Measurements from ENCODE around the gene RGS17. TPM values are rescaled to one million over a fixed set of nuclear protein-coding genes. Genes with fewer than 3 reads are reported as not detected.

Gene RGS17
- total and polyA plus RNA-seq, 4 donors, result 8.9 to 40.8 (median 24.1) TPM

- Histone ChIP-seq H3K9me3 (ENCODE audit: control insufficient read depth, insufficient read depth, low read length) (no peaks in the 10 kb centered on the region), H3K36me3 (ENCODE audit: control insufficient read depth, insufficient read depth, low read length) (no peaks in the 10 kb centered on the region), H3K4me3 (ENCODE audit: low read depth, low read length) (no peak overlapping the region), H3K4me1 (ENCODE audit: control insufficient read depth, insufficient read depth, low read length) (no peaks in the 10 kb centered on the region), H3K27me3 (ENCODE audit: control insufficient read depth, insufficient read depth, low read length) (no peaks in the 10 kb centered on the region), H3K27ac (ENCODE audit: low read depth, low read length) (no peak overlapping the region)
- peak in 5 of 6 donors; percentile 15 to 86 (median 28) for DNase-seq (ENCODE audit: low read depth in 4 of 6, low spot score in 6 of 6)
- WGBS (ENCODE audit: insufficient coverage), result no CpG with 5 or more reads among the region's 9 CpGs
These were observed 98.7 kb downstream of the RGS17 start for GRCh38 chr6:153032255-153032882.

GRCh38 chr6:153031335-153031955 lies 99.6 kb downstream of the RGS17 start:
- no peak overlapping the region for H3K27ac ChIP-seq (ENCODE audit: low read depth, low read length)
- H3K4me1 ChIP-seq (ENCODE audit: control insufficient read depth, insufficient read depth, low read length), result no peaks in the 10 kb centered on the region
- no CpG with 5 or more reads among the region's 1 CpG for WGBS (ENCODE audit: insufficient coverage)
- H3K27me3 ChIP-seq (ENCODE audit: control insufficient read depth, insufficient read depth, low read length), result no peaks in the 10 kb centered on the region
- no peak for DNase-seq (ENCODE audit: low read depth in 4 of 6, low spot score in 6 of 6)
- H3K9me3 ChIP-seq (ENCODE audit: control insufficient read depth, insufficient read depth, low read length), result no peaks in the 10 kb centered on the region
- H3K4me3 ChIP-seq (ENCODE audit: low read depth, low read length), result no peak overlapping the region
- H3K36me3 ChIP-seq (ENCODE audit: control insufficient read depth, insufficient read depth, low read length), result no peaks in the 10 kb centered on the region

- Histone ChIP-seq H3K36me3 (ENCODE audit: control insufficient read depth, insufficient read depth, low read length) (no peaks in the 10 kb centered on the region), H3K9me3 (ENCODE audit: control insufficient read depth, insufficient read depth, low read length) (no peaks in the 10 kb centered on the region), H3K27me3 (ENCODE audit: control insufficient read depth, insufficient read depth, low read length) (no peaks in the 10 kb centered on the region), H3K27ac (ENCODE audit: low read depth, low read length) (no peak overlapping the region), H3K4me3 (ENCODE audit: low read depth, low read length) (no peak overlapping the region), H3K4me1 (ENCODE audit: control insufficient read depth, insufficient read depth, low read length) (no peaks in the 10 kb centered on the region)
- no CpG with 5 or more reads among the region's 4 CpGs for WGBS (ENCODE audit: insufficient coverage)
- no peak for DNase-seq (ENCODE audit: low read depth in 4 of 6, low spot score in 6 of 6)
These were observed 102.1 kb downstream of the RGS17 start for GRCh38 chr6:153028963-153029362.

GRCh38 chr6:153028286-153028685 lies 102.8 kb downstream of the RGS17 start:
- H3K27ac ChIP-seq (ENCODE audit: low read depth, low read length), result no peak overlapping the region
- no peak for DNase-seq (ENCODE audit: low read depth in 4 of 6, low spot score in 6 of 6)
- H3K27me3 ChIP-seq (ENCODE audit: control insufficient read depth, insufficient read depth, low read length), result no peaks in the 10 kb centered on the region
- H3K36me3 ChIP-seq (ENCODE audit: control insufficient read depth, insufficient read depth, low read length), result no peaks in the 10 kb centered on the region
- no peak overlapping the region for H3K4me3 ChIP-seq (ENCODE audit: low read depth, low read length)
- no peaks in the 10 kb centered on the region for H3K9me3 ChIP-seq (ENCODE audit: control insufficient read depth, insufficient read depth, low read length)
- no peaks in the 10 kb centered on the region for H3K4me1 ChIP-seq (ENCODE audit: control insufficient read depth, insufficient read depth, low read length)
- no CpG with 5 or more reads among the region's 2 CpGs for WGBS (ENCODE audit: insufficient coverage)

- Histone ChIP-seq H3K9me3 (ENCODE audit: control insufficient read depth, insufficient read depth, low read length) (no peaks in the 10 kb centered on the region), H3K27me3 (ENCODE audit: control insufficient read depth, insufficient read depth, low read length) (no peaks in the 10 kb centered on the region), H3K4me1 (ENCODE audit: control insufficient read depth, insufficient read depth, low read length) (no peaks in the 10 kb centered on the region), H3K36me3 (ENCODE audit: control insufficient read depth, insufficient read depth, low read length) (no peaks in the 10 kb centered on the region), H3K4me3 (ENCODE audit: low read depth, low read length) (no peak overlapping the region), H3K27ac (ENCODE audit: low read depth, low read length) (no peak overlapping the region)
- DNase-seq (ENCODE audit: low read depth in 4 of 6, low spot score in 6 of 6), result no peak
- no CpG with 5 or more reads among the region's 4 CpGs for WGBS (ENCODE audit: insufficient coverage)
These were observed 103.6 kb downstream of the RGS17 start for GRCh38 chr6:153027480-153027879.

GRCh38 chr6:153024709-153025017 lies 106.4 kb downstream of the RGS17 start:
- no peak overlapping the region for H3K4me3 ChIP-seq (ENCODE audit: low read depth, low read length)
- WGBS (ENCODE audit: insufficient coverage), result no CpG with 5 or more reads among the region's 1 CpG
- H3K9me3 ChIP-seq (ENCODE audit: control insufficient read depth, insufficient read depth, low read length), result no peaks in the 10 kb centered on the region
- no peaks in the 10 kb centered on the region for H3K36me3 ChIP-seq (ENCODE audit: control insufficient read depth, insufficient read depth, low read length)
- H3K4me1 ChIP-seq (ENCODE audit: control insufficient read depth, insufficient read depth, low read length), result no peaks in the 10 kb centered on the region
- H3K27me3 ChIP-seq (ENCODE audit: control insufficient read depth, insufficient read depth, low read length), result no peaks in the 10 kb centered on the region
- no peak for DNase-seq (ENCODE audit: low read depth in 4 of 6, low spot score in 6 of 6)
- no peak overlapping the region for H3K27ac ChIP-seq (ENCODE audit: low read depth, low read length)

- Histone ChIP-seq H3K9me3 (ENCODE audit: control insufficient read depth, insufficient read depth, low read length) (no peaks in the 10 kb centered on the region), H3K27me3 (ENCODE audit: control insufficient read depth, insufficient read depth, low read length) (no peaks in the 10 kb centered on the region), H3K27ac (ENCODE audit: low read depth, low read length) (no peak overlapping the region), H3K4me1 (ENCODE audit: control insufficient read depth, insufficient read depth, low read length) (no peaks in the 10 kb centered on the region), H3K4me3 (ENCODE audit: low read depth, low read length) (no peak overlapping the region), H3K36me3 (ENCODE audit: control insufficient read depth, insufficient read depth, low read length) (no peaks in the 10 kb centered on the region)
- WGBS (ENCODE audit: insufficient coverage), result 37% methylated on average over 3 of the region's 6 CpGs
- DNase-seq (ENCODE audit: low read depth in 4 of 6, low spot score in 6 of 6), result peak in 3 of 6 donors; percentile 19 to 74 (median 68)
These were observed 106.9 kb downstream of the RGS17 start for GRCh38 chr6:153023977-153024708.

GRCh38 chr6:153018355-153018754 lies 112.7 kb downstream of the RGS17 start:
- Histone ChIP-seq H3K36me3 (ENCODE audit: control insufficient read depth, insufficient read depth, low read length) (no peaks in the 10 kb centered on the region), H3K4me1 (ENCODE audit: control insufficient read depth, insufficient read depth, low read length) (no peaks in the 10 kb centered on the region), H3K27ac (ENCODE audit: low read depth, low read length) (no peak overlapping the region), H3K4me3 (ENCODE audit: low read depth, low read length) (no peak overlapping the region), H3K9me3 (ENCODE audit: control insufficient read depth, insufficient read depth, low read length) (no peaks in the 10 kb centered on the region), H3K27me3 (ENCODE audit: control insufficient read depth, insufficient read depth, low read length) (no peaks in the 10 kb centered on the region)
- DNase-seq (ENCODE audit: low read depth in 4 of 6, low spot score in 6 of 6), result no peak
- WGBS (ENCODE audit: insufficient coverage), result no CpG with 5 or more reads among the region's 3 CpGs

- Histone ChIP-seq H3K27ac (ENCODE audit: low read depth, low read length) (no peak overlapping the region), H3K9me3 (ENCODE audit: control insufficient read depth, insufficient read depth, low read length) (no peaks in the 10 kb centered on the region), H3K4me3 (ENCODE audit: low read depth, low read length) (no peak overlapping the region), H3K36me3 (ENCODE audit: control insufficient read depth, insufficient read depth, low read length) (no peaks in the 10 kb centered on the region), H3K27me3 (ENCODE audit: control insufficient read depth, insufficient read depth, low read length) (no peaks in the 10 kb centered on the region), H3K4me1 (ENCODE audit: control insufficient read depth, insufficient read depth, low read length) (no peaks in the 10 kb centered on the region)
- no peak for DNase-seq (ENCODE audit: low read depth in 4 of 6, low spot score in 6 of 6)
- 100% methylated on average over 2 of the region's 3 CpGs for WGBS (ENCODE audit: insufficient coverage)
These were observed 114.2 kb downstream of the RGS17 start for GRCh38 chr6:153016846-153017245.

Measured in spinal cord (tissue), 10 donors.